ENCODE measurements around the gene PPT2. TPM values are rescaled to one million over a fixed set of nuclear protein-coding genes. Genes with fewer than 3 reads are reported as not detected.

PPT2 gene
- total RNA-seq, 1 experiment from 2014 or later = 30.0 TPM

- no peak for TF ChIP-seq CTCF (IDR thresholded peaks at IDR 0.05)
- peak; percentile 73; the same call in 1 of the 2 replicates for TF ChIP-seq TCF7 (CRISPR knock-in tag; IDR thresholded peaks at IDR 0.05; ENCODE audit: low read depth)
- TF ChIP-seq ZNF121 (CRISPR knock-in tag; IDR thresholded peaks at IDR 0.05) = 0 out of 2 replicates have a peak, but pooled peaks have one; percentile 4
- no peak for TF ChIP-seq ZNF532 (CRISPR knock-in tag; IDR thresholded peaks at IDR 0.05; ENCODE audit: borderline replicate concordance)
- peak; percentile 90 for TF ChIP-seq TEAD4 (CRISPR knock-in tag; IDR thresholded peaks at IDR 0.05)
- 0 out of 2 replicates have a peak, but pooled peaks have one; percentile 35 for TF ChIP-seq FOXJ3 (CRISPR knock-in tag; IDR thresholded peaks at IDR 0.05; ENCODE audit: borderline replicate concordance)
- TF ChIP-seq IRF1 (CRISPR knock-in tag; IDR thresholded peaks at IDR 0.05) = peak; percentile 66; the same call in 1 of the 2 replicates
- no peak for TF ChIP-seq TEAD1 (CRISPR knock-in tag; IDR thresholded peaks at IDR 0.05)
- TF ChIP-seq NR3C1 (CRISPR knock-in tag; conservative IDR thresholded peaks at IDR 0.05; ENCODE audit: low read depth) = no peak
- no peak for TF ChIP-seq NFE2L1 (CRISPR knock-in tag; IDR thresholded peaks at IDR 0.05)
- TF ChIP-seq PRDM15 (CRISPR knock-in tag; IDR thresholded peaks at IDR 0.05) = peak; percentile 40; the same call in 1 of the 2 replicates
- TF ChIP-seq JUN (CRISPR knock-in tag; IDR thresholded peaks at IDR 0.05) = peak; percentile 98
- TF ChIP-seq AR (CRISPR knock-in tag; IDR thresholded peaks at IDR 0.05) = no peak
Observed at GRCh38 chr6:32105433-32105832, 48.5 kb upstream of the PPT2 start (continued).

GRCh38 chr6:32107406-32107805 is 46.5 kb upstream of the PPT2 start:
- Mint-ChIP-seq H3K4me3 (no peak overlapping the region; the same call in 1 of the 2 replicates), H3K4me1 (peaks cover 20% of the 10 kb centered on the region), H3K9me3 (peaks cover 4% of the 10 kb centered on the region), H3K27me3 (ENCODE audit: low read depth) (peaks cover 29% of the 10 kb centered on the region), H3K27ac (no peak overlapping the region), H3K36me3 (no peaks in the 10 kb centered on the region)
- ChIA-PET CTCF (interaction anchor here (1.0 to 1.8 kb wide), 6 partner anchors 10 to 61 kb away, joined by 3 to 6 read pairs (median 4); no protein-coding TSS in a partner anchor), POLR2A (no interaction called here)
- TF ChIP-seq ZBTB21 (CRISPR knock-in tag; IDR thresholded peaks at IDR 0.05; ENCODE audit: borderline replicate concordance) (no peak), HMGA2 (CRISPR knock-in tag; IDR thresholded peaks at IDR 0.05) (no peak), ZNF396 (CRISPR knock-in tag; IDR thresholded peaks at IDR 0.05; ENCODE audit: borderline replicate concordance) (no peak), TEAD1 (CRISPR knock-in tag; IDR thresholded peaks at IDR 0.05) (no peak), GABPB1 (CRISPR knock-in tag; IDR thresholded peaks at IDR 0.05) (no peak), IRF1 (CRISPR knock-in tag; IDR thresholded peaks at IDR 0.05) (no peak)
- DNase-seq (ENCODE audit: low spot score) (no peak), ATAC-seq (no peak)

Data from WTC11 (cell line).